ENCODE data around the gene IL36RN. TPM values are rescaled to one million over a fixed set of nuclear protein-coding genes. Genes with fewer than 3 reads are reported as not detected.
A peak's percentile ranks its signal among the peaks of the same experiment; 100 is the strongest.

Gene IL36RN
- total RNA-seq: not detected

- Histone ChIP-seq H3K36me3 (no peaks in the 10 kb centered on the region), H3K9me3 (no peaks in the 10 kb centered on the region), H3K27ac (no peak within 1 kb of the TSS), H3K4me1 (no peaks in the 10 kb centered on the region), H3K27me3 (no peaks in the 10 kb centered on the region), H3K4me3 (no peak within 1 kb of the TSS)
- DNase-seq (ENCODE audit: low spot score): peak; percentile 44
- TF ChIP-seq CTCF (IDR thresholded peaks at IDR 0.05): no peak
Observed at GRCh38 chr2:113058998-113059960, at the start of gene IL36RN. IL36RN (plus strand) TSS chr2:113059198; CDS start chr2:113059439, 241 bp downstream.

- Histone ChIP-seq H3K9me3 (no peaks in the 10 kb centered on the region), H3K36me3 (no peaks in the 10 kb centered on the region), H3K4me1 (no peaks in the 10 kb centered on the region), H3K4me3 (no peak overlapping the region), H3K27ac (no peak overlapping the region), H3K27me3 (no peaks in the 10 kb centered on the region)
- DNase-seq (ENCODE audit: low spot score): no peak
- no peak for TF ChIP-seq CTCF (IDR thresholded peaks at IDR 0.05)
Observed at GRCh38 chr2:113009622-113010021, 49.4 kb upstream of the IL36RN start.

GRCh38 chr2:113010088-113010487 is 48.9 kb upstream of the IL36RN start:
- H3K4me1 ChIP-seq: no peaks in the 10 kb centered on the region
- H3K4me3 ChIP-seq: no peak overlapping the region
- no peaks in the 10 kb centered on the region for H3K27me3 ChIP-seq
- H3K27ac ChIP-seq: no peak overlapping the region
- no peaks in the 10 kb centered on the region for H3K36me3 ChIP-seq
- DNase-seq (ENCODE audit: low spot score): no peak
- no peak for TF ChIP-seq CTCF (IDR thresholded peaks at IDR 0.05)
- no peaks in the 10 kb centered on the region for H3K9me3 ChIP-seq

- H3K9me3 ChIP-seq: no peaks in the 10 kb centered on the region
- H3K4me1 ChIP-seq: no peaks in the 10 kb centered on the region
- no peaks in the 10 kb centered on the region for H3K36me3 ChIP-seq
- no peak for DNase-seq (ENCODE audit: low spot score)
- no peak overlapping the region for H3K4me3 ChIP-seq
- TF ChIP-seq CTCF (IDR thresholded peaks at IDR 0.05): no peak
- H3K27me3 ChIP-seq: no peaks in the 10 kb centered on the region
- H3K27ac ChIP-seq: no peak overlapping the region
Observed at GRCh38 chr2:113011108-113011507, 47.9 kb upstream of the IL36RN start.

GRCh38 chr2:113012436-113013335 is 46.3 kb upstream of the IL36RN start:
- H3K27ac ChIP-seq: no peak overlapping the region

More at GRCh38 chr2:113012436-113013335, 46.3 kb upstream of the IL36RN start:
- Histone ChIP-seq H3K4me1 (no peaks in the 10 kb centered on the region), H3K9me3 (no peaks in the 10 kb centered on the region), H3K4me3 (no peak overlapping the region), H3K36me3 (no peaks in the 10 kb centered on the region), H3K27me3 (no peaks in the 10 kb centered on the region)
- TF ChIP-seq CTCF (IDR thresholded peaks at IDR 0.05): no peak
- no peak for DNase-seq (ENCODE audit: low spot score)
